Fibroblast of lung (primary cell): ENCODE measurements around the gene ACP1. TPM values are rescaled to one million over a fixed set of nuclear protein-coding genes. Genes with fewer than 3 reads are reported as not detected.

Experiments
- DNase-seq, 2 donors: peaks; one replicate each; pipeline versions ENCODE4 v3.0.0 to v3.0.0-alpha.2; 2010; ENCODE audit warnings: low read depth in 2 of 2
- H2AFZ ChIP-seq: 2 replicates; pipeline ENCODE4 v1.5.1; 2012; ENCODE audit warnings: low read length, control low read depth, inconsistent platforms
- H3K27ac ChIP-seq: 2 replicates; pipeline ENCODE4 v1.5.1; 2011; ENCODE audit warnings: low read length, control low read depth; ENCODE audit not compliant: insufficient read depth
- H3K27me3 ChIP-seq: 2 replicates; pipeline ENCODE4 v1.5.1; 2011; ENCODE audit warnings: mild to moderate bottlenecking, low read length; ENCODE audit not compliant: control insufficient read depth, insufficient read depth
- H3K36me3 ChIP-seq: 2 replicates; pipeline ENCODE4 v1.5.1; 2011; ENCODE audit warnings: low read length; ENCODE audit not compliant: control insufficient read depth, insufficient read depth
- H3K4me1 ChIP-seq: 2 replicates; pipeline ENCODE4 v1.5.1; 2011; ENCODE audit warnings: low read length; ENCODE audit not compliant: control insufficient read depth, insufficient read depth; ENCODE audit errors: extremely low read depth
- H3K4me2 ChIP-seq: 2 replicates; pipeline ENCODE4 v1.5.1; 2011; ENCODE audit warnings: low read length, control low read depth; ENCODE audit not compliant: insufficient read depth; ENCODE audit errors: extremely low read depth
- H3K4me3 ChIP-seq, 4 experiments: fragments of 200-600 bp in 1 of 4; sonication (generic) in 1 of 4; replicated peaks in 1 of 4; 2 replicates each; pipeline ENCODE4 v1.5.1; 2011 to 2016; ENCODE audit warnings: low read length in 4 of 4, low read depth in 3 of 4, mild to moderate bottlenecking in 3 of 4, control low read depth in 2 of 4, inconsistent platforms in 1 of 4, mixed read lengths in 1 of 4; ENCODE audit not compliant: insufficient read depth in 1 of 4; ENCODE audit errors: control extremely low read depth in 1 of 4
- H3K79me2 ChIP-seq: 2 replicates; pipeline ENCODE4 v1.5.1; 2012; ENCODE audit warnings: mild to moderate bottlenecking, low read length, inconsistent platforms; ENCODE audit not compliant: control insufficient read depth, insufficient read depth
- H3K9ac ChIP-seq: 2 replicates; pipeline ENCODE4 v1.5.1; 2011; ENCODE audit warnings: mild to moderate bottlenecking, low read length, control low read depth; ENCODE audit not compliant: insufficient read depth
- H3K9me3 ChIP-seq: 2 replicates; pipeline ENCODE4 v1.5.1; 2012; ENCODE audit warnings: low read depth, low read length; ENCODE audit not compliant: control insufficient read depth, insufficient read depth
- H4K20me1 ChIP-seq: 2 replicates; pipeline ENCODE4 v1.5.1; 2011; ENCODE audit warnings: low read length; ENCODE audit not compliant: control insufficient read depth, insufficient read depth; ENCODE audit errors: extremely low read depth
- CTCF ChIP-seq, 2 donors: IDR thresholded peaks in 1 of 2; conservative IDR thresholded peaks in 1 of 2; 1 replicate in 1 of 2; 2 replicates in 1 of 2; pipeline ENCODE4 v1.5.1; 2011 to 2012; ENCODE audit warnings: low read length in 2 of 2, control low read depth in 1 of 2, inconsistent platforms in 1 of 2, low read depth in 1 of 2, mild to moderate bottlenecking in 1 of 2
- EZH2 ChIP-seq: IDR thresholded peaks from 2 replicates; pipeline ENCODE4 v1.5.1; 2012; ENCODE audit warnings: low read length, control low read depth, mild to moderate bottlenecking; ENCODE audit errors: missing control alignments
- polyA plus RNA-seq, 2 donors: library from polyadenylated mRNA; depleted of rRNA in 1 of 2; stranded (reverse) in 1 of 2; unstranded in 1 of 2; fragments of >200 nt; gene quantifications; 2 replicates each; pipeline ENCODE4 v1.2.1, GENCODE V29; 2011 to 2012; ENCODE audit warnings: missing spikeins in 1 of 2
- total RNA-seq: library from RNA; depleted of rRNA; stranded (reverse); fragments of >200 nt; gene quantifications from 2 replicates; pipeline ENCODE4 v1.2.1, GENCODE V29; 2014

ACP1 gene
- total and polyA plus RNA-seq, 2 donors (not counting 1 experiment from before 2014, with no cell fraction given), result 86.9 to 124 TPM

- TF ChIP-seq CTCF (conservative IDR thresholded peaks at IDR 0.05 in 1 of 2, IDR thresholded peaks at IDR 0.05 in 1 of 2; ENCODE audit: low read depth in 1 of 2, low read length in 2 of 2) (no peak), EZH2 (no peak)
- Histone ChIP-seq H3K27ac (no peak overlapping the region), H3K27me3 (no peaks in the 10 kb centered on the region), H3K9me3 (no peaks in the 10 kb centered on the region), H3K79me2 (no peaks in the 10 kb centered on the region), H4K20me1 (no peaks in the 10 kb centered on the region), H3K36me3 (no peaks in the 10 kb centered on the region), H3K9ac (no peak overlapping the region), H3K4me1 (no peaks in the 10 kb centered on the region), H2AFZ (no peak overlapping the region), H3K4me2 (no peak overlapping the region), H3K4me3 (no peak overlapping the region)
- DNase-seq, result no peak
Observed at GRCh38 chr2:316381-316780, 51.6 kb downstream of the ACP1 start.

- H3K27ac ChIP-seq, result no peak overlapping the region
- no peaks in the 10 kb centered on the region for H3K9me3 ChIP-seq
Observed at GRCh38 chr2:317501-318424, 53.0 kb downstream of the ACP1 start.

More at GRCh38 chr2:317501-318424, 53.0 kb downstream of the ACP1 start:
- Histone ChIP-seq H2AFZ (no peak overlapping the region), H3K36me3 (no peaks in the 10 kb centered on the region), H3K4me2 (no peak overlapping the region), H4K20me1 (no peaks in the 10 kb centered on the region), H3K4me3 (no peak overlapping the region), H3K4me1 (no peaks in the 10 kb centered on the region), H3K9ac (no peak overlapping the region), H3K79me2 (no peaks in the 10 kb centered on the region), H3K27me3 (no peaks in the 10 kb centered on the region)
- peak; percentile 40 to 72 for DNase-seq
- TF ChIP-seq EZH2, result no peak
- TF ChIP-seq CTCF (conservative IDR thresholded peaks at IDR 0.05 in 1 of 2, IDR thresholded peaks at IDR 0.05 in 1 of 2; ENCODE audit: low read depth in 1 of 2, low read length in 2 of 2), result no peak
